IMR-90 (cell line): ENCODE data around the gene PRB4. TPM values are rescaled to one million over a fixed set of nuclear protein-coding genes. Genes with fewer than 3 reads are reported as not detected.

Source experiments
- ATAC-seq: fragments of 200-7000 bp; cut with Tn5 transposase; 2 replicates; pipeline ENCODE4 v1.9.1; 2020; ENCODE audit warnings: low read depth, mild to moderate bottlenecking, moderate library complexity
- BruUV-seq: library from RNA; stranded (reverse); fragments of 400-500 nt; replicated peaks from 2 replicates; lab custom pipeline; 2021; lab: Mats Ljungman, UMichigan
- CTCF ChIA-PET: fragments of 300-600 bp; formaldehyde crosslinking; extraction: SDS; loops from one replicate; lab custom pipeline; 2021; ENCODE audit warnings: antibody characterized with exemption; lab: Yijun Ruan, JAX
- POLR2A ChIA-PET: fragments of 300-600 bp; sonication (Branson Sonifier 250); formaldehyde crosslinking; loops from one replicate; lab custom pipeline; 2022; ENCODE audit warnings: antibody characterized with exemption; ENCODE audit not compliant: unreplicated experiment; lab: Charles Lee
- DNase-seq: peaks from one replicate; pipeline ENCODE4 v3.0.0; 2013
- H2AFZ ChIP-seq: replicated peaks from 2 replicates; pipeline ENCODE3; 2013; ENCODE audit warnings: low read length, mild to moderate bottlenecking; ENCODE audit not compliant: poor library complexity
- H2AK5ac ChIP-seq: 2 replicates; pipeline ENCODE4 v1.6.1; 2013; ENCODE audit warnings: low read depth, low read length, inconsistent platforms
- H2AK9ac ChIP-seq: replicated peaks from 2 replicates; pipeline ENCODE3; 2013; ENCODE audit warnings: mild to moderate bottlenecking, low read depth, low read length, moderate library complexity; ENCODE audit not compliant: poor library complexity
- H2BK120ac ChIP-seq: 2 replicates; pipeline ENCODE4 v1.6.1; 2013; ENCODE audit warnings: low read depth, low read length, inconsistent platforms
- H2BK15ac ChIP-seq: 3 replicates; pipeline ENCODE4 v1.6.1; 2013; ENCODE audit warnings: low read depth, low read length, inconsistent platforms
- H2BK20ac ChIP-seq: 2 replicates; pipeline ENCODE4 v1.6.1; 2013; ENCODE audit warnings: low read depth, mild to moderate bottlenecking, inconsistent platforms, low read length, moderate library complexity
- H2BK5ac ChIP-seq: 2 replicates; pipeline ENCODE4 v1.6.1; 2013; ENCODE audit warnings: mild to moderate bottlenecking, low read depth, low read length, inconsistent platforms; ENCODE audit not compliant: poor library complexity, severe bottlenecking
- H3K14ac ChIP-seq: replicated peaks from 2 replicates; pipeline ENCODE4 v1.6.1; 2013; ENCODE audit warnings: low read depth, low read length, inconsistent platforms
- H3K18ac ChIP-seq: 2 replicates; pipeline ENCODE4 v1.6.1; 2013; ENCODE audit warnings: low read depth, low read length, control low read depth
- H3K23ac ChIP-seq: 2 replicates; pipeline ENCODE4 v1.6.1; 2013; ENCODE audit warnings: low read depth, low read length, inconsistent platforms
- H3K27ac ChIP-seq: 2 replicates; pipeline ENCODE4 v1.5.1; 2013; ENCODE audit warnings: mild to moderate bottlenecking, control low read depth, low read length; ENCODE audit not compliant: insufficient read depth
- H3K27me3 ChIP-seq: 2 replicates; pipeline ENCODE4 v1.6.1; 2013; ENCODE audit warnings: low read length; ENCODE audit not compliant: control insufficient read depth, insufficient read depth
- H3K36me3 ChIP-seq: 2 replicates; pipeline ENCODE4 v1.6.1; 2013; ENCODE audit warnings: low read length, mixed read lengths; ENCODE audit not compliant: control insufficient read depth, insufficient read depth
- H3K4ac ChIP-seq: 2 replicates; pipeline ENCODE4 v1.6.1; 2013; ENCODE audit warnings: low read depth, low read length, inconsistent platforms
- H3K4me1 ChIP-seq: 2 replicates; pipeline ENCODE4 v1.6.1; 2013; ENCODE audit warnings: low read length, mixed read lengths; ENCODE audit not compliant: control insufficient read depth, insufficient read depth
- H3K4me2 ChIP-seq: 2 replicates; pipeline ENCODE4 v1.6.1; 2013; ENCODE audit warnings: low read depth, mild to moderate bottlenecking, control low read depth, low read length, moderate library complexity
- H3K4me3 ChIP-seq: 2 replicates; pipeline ENCODE4 v1.5.1; 2013; ENCODE audit warnings: low read depth, mild to moderate bottlenecking, control low read depth, low read length, moderate library complexity; ENCODE audit not compliant: insufficient read depth
- H3K56ac ChIP-seq: 2 replicates; pipeline ENCODE4 v1.6.1; 2013; ENCODE audit warnings: low read length, inconsistent platforms; ENCODE audit not compliant: insufficient read depth; ENCODE audit errors: extremely low read depth
- H3K79me1 ChIP-seq, 2 experiments: 2 replicates each; pipeline ENCODE4 v1.6.1; 2013; ENCODE audit warnings: low read length in 2 of 2, inconsistent platforms in 1 of 2, low read depth in 1 of 2
- H3K9ac ChIP-seq: 2 replicates; pipeline ENCODE4 v1.6.1; 2013; ENCODE audit warnings: low read depth, low read length, control low read depth
- H3K9me1 ChIP-seq: 2 replicates; pipeline ENCODE4 v1.6.1; 2013; ENCODE audit warnings: low read length, inconsistent platforms; ENCODE audit not compliant: insufficient read depth
- H3K9me3 ChIP-seq: 2 replicates; pipeline ENCODE4 v1.6.1; 2013; ENCODE audit warnings: low read length; ENCODE audit not compliant: control insufficient read depth, insufficient read depth
- H4K20me1 ChIP-seq: 2 replicates; pipeline ENCODE4 v1.6.1; 2013; ENCODE audit warnings: low read length, inconsistent platforms; ENCODE audit not compliant: insufficient read depth
- H4K5ac ChIP-seq: 2 replicates; pipeline ENCODE4 v1.6.1; 2013; ENCODE audit warnings: mild to moderate bottlenecking, low read depth, low read length, control low read depth
- H4K8ac ChIP-seq, 2 experiments: 2 replicates each; pipeline ENCODE4 v1.6.1; 2013; ENCODE audit warnings: low read depth in 2 of 2, low read length in 2 of 2, control low read depth in 1 of 2, inconsistent platforms in 1 of 2
- H4K91ac ChIP-seq: 2 replicates; pipeline ENCODE4 v1.6.1; 2013; ENCODE audit warnings: low read depth, low read length, inconsistent platforms; ENCODE audit not compliant: insufficient read depth
- BHLHE40 ChIP-seq: fragments of 150-350 bp; IDR thresholded peaks from 2 replicates; pipeline ENCODE4 v1.6.1; 2016; ENCODE audit warnings: mild to moderate bottlenecking, low read depth, low read length
- CHD1 ChIP-seq: IDR thresholded peaks from 2 replicates; pipeline ENCODE4 v1.6.1; 2012; ENCODE audit warnings: low read depth, low read length, improper control_type of control experiment
- FOS ChIP-seq: fragments of 150-350 bp; IDR thresholded peaks from 2 replicates; pipeline ENCODE4 v1.6.1; 2016; ENCODE audit warnings: low read depth, low read length
- MAFK ChIP-seq: IDR thresholded peaks from 2 replicates; pipeline ENCODE4 v1.6.1; 2012; ENCODE audit warnings: low read depth, low read length, improper control_type of control experiment
- MAZ ChIP-seq: IDR thresholded peaks from 2 replicates; pipeline ENCODE4 v1.6.1; 2012; ENCODE audit warnings: low read depth, mild to moderate bottlenecking, low read length, improper control_type of control experiment, moderate library complexity, borderline replicate concordance
- POLR2A ChIP-seq: IDR thresholded peaks from 2 replicates; pipeline ENCODE4 v1.6.1; 2012; ENCODE audit warnings: mild to moderate bottlenecking, low read depth, low read length
- RAD21 ChIP-seq: IDR thresholded peaks from 2 replicates; pipeline ENCODE4 v1.6.1; 2012; ENCODE audit warnings: low read length, improper control_type of control experiment
- RCOR1 ChIP-seq: IDR thresholded peaks from 2 replicates; pipeline ENCODE4 v1.6.1; 2012; ENCODE audit warnings: mild to moderate bottlenecking, low read length, improper control_type of control experiment; ENCODE audit not compliant: insufficient replicate concordance
- RFX5 ChIP-seq: IDR thresholded peaks from 2 replicates; pipeline ENCODE4 v1.8.0; 2012; ENCODE audit warnings: low read depth, mild to moderate bottlenecking, low read length, moderate library complexity
- SMC3 ChIP-seq: fragments of 150-350 bp; IDR thresholded peaks from 2 replicates; pipeline ENCODE4 v1.6.1; 2016; ENCODE audit warnings: low read depth, mild to moderate bottlenecking, antibody characterized with exemption, low read length, moderate library complexity
- WGBS, 2 experiments: methylation state at CpG; one replicate each; pipeline versions ENCODE4 v1.1.5 to v1.1.7; 2013; ENCODE audit warnings: missing lambda C conversion rate in 2 of 2; ENCODE audit not compliant: insufficient read length in 1 of 2; ENCODE audit errors: extremely low coverage in 2 of 2; 5-methylcytosine and 5-hydroxymethylcytosine counted together
- dilution Hi-C: fragments of 300-500 bp; cut with HindIII; formaldehyde crosslinking; loops from one replicate; pipeline ENCODE4 v1.14.3; 2018; ENCODE audit warnings: low sequenced_read_pairs; ENCODE audit not compliant: unreplicated experiment
- in situ Hi-C: fragments of 300-500 bp; cut with MboI; formaldehyde crosslinking; loops from 3 replicates; pipeline ENCODE4 v1.14.3; 2019; ENCODE audit warnings: low sequenced_read_pairs, inconsistent platforms, mixed read lengths
- intact Hi-C: fragments of 100-400 bp; cut with micrococcal nuclease; formaldehyde crosslinking; loops from 2 replicates; pipeline ENCODE4 v1.10.0; 2022
- polyA plus RNA-seq, 3 experiments: library from polyadenylated mRNA; depleted of rRNA; stranded (reverse); fragments of >200 nt; gene quantifications; 2 replicates each; pipeline ENCODE4 v1.2.3, GENCODE V29; 2012; ENCODE audit warnings: low replicate concordance in 1 of 3
- total RNA-seq: library from RNA; depleted of rRNA; stranded (reverse); fragments of >200 nt; gene quantifications from 2 replicates; pipeline ENCODE4 v1.2.3, GENCODE V29; 2012

PRB4 gene
- total and polyA plus RNA-seq, 2 of the 4 experiments (the other 2 are of a cell fraction), result not detected

DNA sequence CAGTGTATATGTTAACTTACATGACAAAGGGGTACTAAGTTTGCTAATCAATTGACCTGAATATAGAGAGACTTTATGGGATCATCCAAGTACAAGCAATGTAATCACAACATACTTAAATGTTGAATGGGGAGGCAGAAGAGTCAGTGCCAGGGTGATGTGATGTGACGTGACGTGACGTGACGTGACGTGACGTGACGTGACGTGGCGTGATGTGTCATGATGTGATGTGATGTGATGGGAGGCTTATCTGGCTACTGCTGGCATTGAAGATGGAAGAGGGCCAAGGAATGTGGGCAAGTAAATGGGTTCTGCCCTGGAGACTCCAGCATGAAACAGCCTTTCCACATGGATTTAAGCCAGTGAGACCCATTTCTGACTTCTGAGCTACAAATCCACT is 38.2 kb upstream of the PRB4 start:
- Histone ChIP-seq H3K4me2 (no peak overlapping the region), H4K20me1 (no peaks in the 10 kb centered on the region), H2AFZ (no peak overlapping the region), H3K9me3 (peaks cover 4% of the 10 kb centered on the region; the same call in 1 of the 2 replicates), H4K5ac (no peak overlapping the region), H3K23ac (no peak overlapping the region), H3K9me1 (no peaks in the 10 kb centered on the region), H3K14ac (no peak overlapping the region), H3K56ac (no peak overlapping the region), H2BK20ac (no peak overlapping the region), H3K4me1 (no peaks in the 10 kb centered on the region), H3K36me3 (no peaks in the 10 kb centered on the region), H2AK5ac (no peak overlapping the region), H2BK15ac (no peak overlapping the region), H2BK5ac (no peak overlapping the region), H3K27me3 (no peaks in the 10 kb centered on the region), H4K8ac (no peak overlapping the region), H3K4ac (no peak overlapping the region), H3K9ac (no peak overlapping the region), H3K27ac (no peak overlapping the region), H2AK9ac (no peak overlapping the region), H3K4me3 (no peak overlapping the region), H4K91ac (no peak overlapping the region), H2BK120ac (no peak overlapping the region), H3K18ac (no peak overlapping the region), H3K79me1 (no peaks in the 10 kb centered on the region)
- dilution Hi-C loops, result no loop called here
- in situ Hi-C loops, result no loop called here
- ChIA-PET POLR2A (no interaction called here), CTCF (no interaction called here)
- TF ChIP-seq RCOR1, result no peak
- TF ChIP-seq MAZ, result no peak
- no peak for TF ChIP-seq POLR2A
- no peak for TF ChIP-seq CHD1
- no peak for TF ChIP-seq SMC3
- no peak for TF ChIP-seq BHLHE40
- TF ChIP-seq MAFK, result no peak
- no peak for TF ChIP-seq FOS
- TF ChIP-seq RAD21, result no peak
- no peak for TF ChIP-seq RFX5
- no peak for DNase-seq
- no TSS peak for BruUV-seq
- intact Hi-C loops, result no loop called here
- no CpG with 5 or more reads among the region's 9 CpGs for WGBS, 2 experiments
- no peak for ATAC-seq
